SK-N-SH treated with all-trans-retinoic acid at 6 μM for 48 hours (cell line): ENCODE results near the gene AKAP6.

Source experiments
- ATAC-seq: fragments of 200-7000 bp; cut with Tn5 transposase; 3 replicates; pipeline ENCODE4 v1.9.1; 2020; ENCODE audit warnings: mild to moderate bottlenecking, moderate library complexity
- ARNTL ChIP-seq: fragments of 450-650 bp; formaldehyde crosslinking; IDR thresholded peaks from 2 replicates; pipeline ENCODE4 v1.5.0; 2020; ENCODE audit warnings: low read depth, mild to moderate bottlenecking, moderate library complexity, borderline replicate concordance
- BACH2 ChIP-seq: fragments of 250-450 bp; sonication (Bioruptor Pico); IDR thresholded peaks from 2 replicates; pipeline ENCODE4 v1.9.0; 2021; ENCODE audit warnings: mild to moderate bottlenecking, borderline replicate concordance
- CREB5 ChIP-seq: fragments of 250-450 bp; sonication (Bioruptor Pico); IDR thresholded peaks from 2 replicates; pipeline ENCODE4 v1.5.1; 2020; ENCODE audit warnings: low read depth, mild to moderate bottlenecking, moderate library complexity
- CSDC2 ChIP-seq: fragments of 250-450 bp; sonication (Bioruptor Pico); IDR thresholded peaks from 2 replicates; pipeline ENCODE4 v1.5.0; 2020; ENCODE audit warnings: mild to moderate bottlenecking, moderate library complexity
- CSRNP3 ChIP-seq: fragments of 250-450 bp; sonication (Bioruptor Pico); IDR thresholded peaks from 2 replicates; pipeline ENCODE4 v1.5.1; 2021; ENCODE audit warnings: mild to moderate bottlenecking, moderate library complexity
- ESRRG ChIP-seq: fragments of 250-450 bp; sonication (Bioruptor Pico); IDR thresholded peaks from 2 replicates; pipeline ENCODE4 v1.6.1; 2021; ENCODE audit warnings: mild to moderate bottlenecking
- GLIS3 ChIP-seq: fragments of 250-450 bp; sonication (Bioruptor Pico); IDR thresholded peaks from 2 replicates; pipeline ENCODE4 v1.5.0; 2020; ENCODE audit warnings: mild to moderate bottlenecking, moderate library complexity
- ISL1 ChIP-seq: fragments of 250-450 bp; sonication (Bioruptor Pico); IDR thresholded peaks from 2 replicates; pipeline ENCODE4 v2.1.2; 2022; ENCODE audit warnings: mild to moderate bottlenecking, moderate library complexity
- OSR1 ChIP-seq: fragments of 250-450 bp; sonication (Bioruptor Pico); IDR thresholded peaks from 2 replicates; pipeline ENCODE4 v1.8.0; 2022; ENCODE audit warnings: moderate library complexity, mild to moderate bottlenecking, inconsistent platforms
- PATZ1 ChIP-seq: fragments of 250-450 bp; sonication (Bioruptor Pico); IDR thresholded peaks from 2 replicates; pipeline ENCODE4 v1.8.0; 2020; ENCODE audit warnings: mild to moderate bottlenecking, moderate library complexity, borderline replicate concordance
- POU6F1 ChIP-seq: fragments of 250-450 bp; sonication (Bioruptor Pico); IDR thresholded peaks from 2 replicates; pipeline ENCODE4 v1.8.0; 2021; ENCODE audit warnings: low read depth, mild to moderate bottlenecking, moderate library complexity, borderline replicate concordance
- PPARA ChIP-seq: fragments of 250-450 bp; sonication (Bioruptor Pico); IDR thresholded peaks from 2 replicates; pipeline ENCODE4 v1.5.0; 2020; ENCODE audit warnings: mild to moderate bottlenecking, borderline replicate concordance
- RARB ChIP-seq: fragments of 250-450 bp; sonication (Bioruptor Pico); IDR thresholded peaks from 2 replicates; pipeline ENCODE4 v1.8.0; 2021; ENCODE audit warnings: mild to moderate bottlenecking, moderate library complexity
- SNAI2 ChIP-seq: fragments of 250-450 bp; sonication (Bioruptor Pico); IDR thresholded peaks from 2 replicates; pipeline ENCODE4 v1.5.0; 2020; ENCODE audit warnings: mild to moderate bottlenecking, moderate library complexity
- TCF4 ChIP-seq: fragments of 250-450 bp; sonication (Bioruptor Pico); IDR thresholded peaks from 2 replicates; pipeline ENCODE4 v1.8.0; 2021; ENCODE audit warnings: mild to moderate bottlenecking, moderate library complexity, borderline replicate concordance
- TOX ChIP-seq: fragments of 250-450 bp; sonication (Bioruptor Pico); IDR thresholded peaks from 2 replicates; pipeline ENCODE4 v1.8.0; 2021; ENCODE audit warnings: mild to moderate bottlenecking, moderate library complexity, borderline replicate concordance
- ZC3H10 ChIP-seq: fragments of 250-450 bp; sonication (Bioruptor Pico); IDR thresholded peaks from 2 replicates; pipeline ENCODE4 v1.5.1; 2021; ENCODE audit warnings: mild to moderate bottlenecking, moderate library complexity
- ZFP3 ChIP-seq: fragments of 250-450 bp; sonication (Bioruptor Pico); IDR thresholded peaks from 2 replicates; pipeline ENCODE4 v1.5.0; 2020; ENCODE audit warnings: mild to moderate bottlenecking, moderate library complexity
- ZFP30 ChIP-seq: fragments of 450-650 bp; formaldehyde crosslinking; IDR thresholded peaks from 2 replicates; pipeline ENCODE4 v1.5.0; 2022; ENCODE audit warnings: mild to moderate bottlenecking, moderate library complexity
- ZNF565 ChIP-seq: fragments of 450-650 bp; formaldehyde crosslinking; conservative IDR thresholded peaks from 2 replicates; pipeline ENCODE4 v1.5.0; 2020; ENCODE audit warnings: low read depth, mild to moderate bottlenecking, moderate library complexity
- ZNF70 ChIP-seq: fragments of 450-650 bp; formaldehyde crosslinking; IDR thresholded peaks from 2 replicates; pipeline ENCODE4 v1.5.0; 2020; ENCODE audit warnings: mild to moderate bottlenecking, moderate library complexity
- ZNF8 ChIP-seq: fragments of 450-650 bp; formaldehyde crosslinking; IDR thresholded peaks from 2 replicates; pipeline ENCODE4 v1.5.0; 2020; ENCODE audit warnings: mild to moderate bottlenecking, moderate library complexity

Gene AKAP6

GRCh38 chr14:32435411-32435810, 106.3 kb downstream of the AKAP6 start:
- ATAC-seq: no peak
- TF ChIP-seq CSRNP3 (no peak), SNAI2 (no peak), TOX (no peak), OSR1 (CRISPR knock-in tag) (no peak), PATZ1 (CRISPR knock-in tag) (no peak), ZNF565 (CRISPR knock-in tag) (no peak), POU6F1 (CRISPR knock-in tag) (no peak), ZFP3 (CRISPR knock-in tag) (no peak), ZNF8 (CRISPR knock-in tag) (no peak), TCF4 (no peak), BACH2 (CRISPR knock-in tag) (no peak), GLIS3 (CRISPR knock-in tag) (no peak), ESRRG (no peak), CREB5 (CRISPR knock-in tag) (no peak), ISL1 (CRISPR knock-in tag) (no peak), ZFP30 (CRISPR knock-in tag) (no peak), PPARA (no peak), RARB (CRISPR knock-in tag) (no peak), CSDC2 (CRISPR knock-in tag) (no peak)

GRCh38 chr14:32436993-32437392, 107.9 kb downstream of the AKAP6 start:
- TF ChIP-seq BACH2 (CRISPR knock-in tag) (no peak), SNAI2 (no peak), PATZ1 (CRISPR knock-in tag) (no peak), OSR1 (CRISPR knock-in tag) (no peak), ZFP30 (CRISPR knock-in tag) (no peak), ZFP3 (CRISPR knock-in tag) (no peak), TOX (no peak), TCF4 (no peak), ISL1 (CRISPR knock-in tag) (no peak), ZNF565 (CRISPR knock-in tag) (no peak), POU6F1 (CRISPR knock-in tag) (no peak), CSRNP3 (no peak), ZC3H10 (CRISPR knock-in tag) (no peak), ARNTL (CRISPR knock-in tag) (no peak), ZNF70 (CRISPR knock-in tag) (no peak)
- TF ChIP-seq, all 23 proteins: peak for 0
- ATAC-seq: no peak
